Heart right ventricle (tissue), 16 donors: Measurements from ENCODE around the gene PRKN. TPM values are rescaled to one million over a fixed set of nuclear protein-coding genes. Genes with fewer than 3 reads are reported as not detected.

ENCODE experiments used
- ATAC-seq, 8 donors: fragments of 200-7000 bp; cut with Tn5 transposase; one replicate each; pipeline ENCODE4 v1.9.1; 2020; ENCODE audit warnings: mild to moderate bottlenecking in 8 of 8, moderate library complexity in 8 of 8, moderate number of reproducible peaks in 1 of 8
- DNase-seq, 2 donors: peaks; one replicate each; pipeline ENCODE4 v3.0.0-alpha.2; 2020
- H3K27ac ChIP-seq, 10 donors: fragments of 200-600 bp; sonication (generic) in 2 of 10; one replicate each; pipeline versions ENCODE4 v1.5.0 to v1.8.0; 2020 to 2022; ENCODE audit warnings: mild to moderate bottlenecking in 3 of 10
- H3K27me3 ChIP-seq, 7 donors: fragments of 200-600 bp; one replicate each; pipeline ENCODE4 v1.8.0; 2021 to 2022; ENCODE audit warnings: mild to moderate bottlenecking in 2 of 7
- H3K36me3 ChIP-seq, 9 donors: fragments of 200-600 bp; sonication (generic) in 1 of 9; one replicate each; pipeline versions ENCODE4 v1.5.0 to v1.8.0; 2020 to 2022; ENCODE audit warnings: mild to moderate bottlenecking in 2 of 9
- H3K4me1 ChIP-seq, 9 donors: fragments of 200-600 bp; sonication (generic) in 1 of 9; one replicate each; pipeline versions ENCODE4 v1.5.0 to v1.8.0; 2020 to 2022; ENCODE audit warnings: mild to moderate bottlenecking in 4 of 9
- H3K4me3 ChIP-seq, 10 donors: fragments of 200-600 bp; sonication (generic) in 2 of 10; one replicate each; pipeline versions ENCODE4 v1.5.0 to v1.8.0; 2020 to 2022; ENCODE audit warnings: mild to moderate bottlenecking in 7 of 10, moderate library complexity in 2 of 10
- H3K9me3 ChIP-seq, 11 donors: fragments of 200-600 bp in 10 of 11; sonication (generic) in 2 of 11; one replicate each; pipeline versions ENCODE4 v1.5.0 to v1.8.0; 2013 to 2022; ENCODE audit warnings: mild to moderate bottlenecking in 2 of 11, control low read depth in 1 of 11, moderate library complexity in 1 of 11
- CTCF ChIP-seq, 9 donors: fragments of 200-600 bp; sonication (generic) in 2 of 9; IDR thresholded peaks; one replicate each; pipeline versions ENCODE4 v1.5.0 to v1.8.0; 2021 to 2022; ENCODE audit warnings: antibody characterized with exemption in 9 of 9, mild to moderate bottlenecking in 5 of 9, moderate library complexity in 1 of 9
- WGBS, 2 donors: extraction: QIAGEN DNeasy Blood & Tissue Kit; methylation state at CpG; one replicate each; pipeline ENCODE4 v1.1.7; 2013; ENCODE audit warnings: inconsistent platforms in 1 of 2; 5-methylcytosine and 5-hydroxymethylcytosine counted together
- intact Hi-C, 10 donors: fragments of 100-400 bp; cut with DNase I; formaldehyde crosslinking; loops; one replicate each; pipeline versions ENCODE4 v1.11.1 to v1.14.2; 2022
- polyA plus RNA-seq, 2 donors: library from polyadenylated mRNA; stranded (reverse); fragments of 200-250 nt; gene quantifications; one replicate each; pipeline ENCODE4 v1.2.3, GENCODE V29; 2013
- total RNA-seq, 10 donors: library from RNA; stranded (reverse); fragmentation: NEBNext Ultra II Directional in 3 of 10; extraction: Animal tissue kit (Norgen Biotek cat#: 25700) in 3 of 10; gene quantifications; one replicate each; pipeline versions ENCODE4 v1.2.1 to v1.2.4, GENCODE V29; 2021 to 2023
- donor health status: Arrhythmogenic right ventricular cardiomyopathy.
- donor health status: ischemic (EF 13 %, LVEDD 7.1; RV severe dilation, severe dysfunction).
- donor health status: healthy with polysubstance abuse.
- donor health status: DM: no; HTN: yes; CAD: no.
- donor health status: DM: no; HTN: no; CAD: no.
- donor health status: ischemic (EF 25% LVEDD 6.9; RV normal size, moderate dysfunction).
- donor health status: ischemic (EF 25% LVEDD 5.7; RV mildly dilated, moderate dysfunction).
- donor health status: healthy.
- donor health status: DM: yes; HTN: yes; CAD: no.
- donor health status: Ischemic cardiomyopathy.
- donor health status: ischemic (EF 35%, LVEDD 5.7; RV mildly dilated, moderate dysfunction).
- donor health status: nonischemic (EF 11% LVEDD 7.7; RV severe dilation, severe dysfunction).
- donor health status: DM: yes; HTN: yes; CAD: no.
- donor health status: PGD.
- donor health status: ischemic (EF 29% LVEDD 5.4; RV normal size, mild dysfunction).
- donor health status: nonischemic (EF 23%, LVEDD 6.1; RV moderate dilation, normal function).

Gene PRKN
- total and polyA plus RNA-seq, 12 donors = 2.3 to 27.7 (median 26.3) TPM

DNA sequence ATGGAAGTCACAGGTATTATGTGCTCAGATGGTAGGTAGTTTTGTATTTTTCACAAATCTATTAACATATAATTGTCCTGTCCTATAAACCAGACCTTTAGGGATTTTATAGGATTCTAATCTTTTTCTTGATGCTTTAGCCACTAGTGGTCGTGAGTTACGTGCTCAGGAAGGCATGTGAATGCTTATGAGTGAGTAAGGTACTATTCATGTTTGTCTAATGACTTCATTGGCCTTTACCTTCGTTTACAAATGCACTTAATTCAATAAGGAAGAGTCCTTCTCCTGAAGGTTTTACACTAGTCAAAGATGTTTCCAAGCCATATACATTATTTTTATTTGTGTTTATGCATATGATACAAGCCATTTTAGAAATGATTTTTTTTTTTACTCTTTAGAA, 23.2 kb upstream of the PRKN start:
- WGBS, 2 donors = 73 to 75% methylated on average over 3 of the region's 3 CpGs
- no peak for ATAC-seq
- H3K4me1 ChIP-seq = no peaks in the 10 kb centered on the region
- TF ChIP-seq CTCF (IDR thresholded peaks at IDR 0.05) = no peak
- intact Hi-C loops = loop anchor here in 1 of 10 donors (5.0 kb wide), 1 partner anchor 448 kb away; no protein-coding TSS in a partner anchor
- H3K36me3 ChIP-seq = no peaks in the 10 kb centered on the region
- H3K27ac ChIP-seq = no peak overlapping the region
- no peak overlapping the region for H3K4me3 ChIP-seq
- no peaks in the 10 kb centered on the region for H3K27me3 ChIP-seq
- no peak for DNase-seq
- peaks cover 0 to under 1% (median 0%) of the 10 kb centered on the region in 11 donors for H3K9me3 ChIP-seq

DNA sequence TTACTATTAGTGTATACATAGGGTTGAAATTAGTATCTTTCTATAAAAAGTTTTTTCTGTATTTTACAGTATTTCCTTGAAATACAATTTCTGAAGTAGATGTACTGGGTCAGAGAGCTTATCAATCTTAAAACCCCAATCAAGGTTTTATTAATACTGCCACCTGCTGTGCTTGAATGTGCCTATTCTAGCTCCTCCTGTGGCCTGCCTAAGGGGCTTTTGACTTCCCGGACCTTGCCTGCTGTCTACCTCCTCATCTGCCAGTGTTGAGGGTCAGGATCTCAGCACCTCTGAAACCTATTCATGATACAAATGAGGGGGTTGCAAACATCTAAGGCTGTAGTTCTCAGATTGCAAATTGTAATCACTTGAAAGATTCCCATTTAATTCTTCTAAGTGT, 9.4 kb upstream of the PRKN start:
- 20 to 29% methylated on average over 1 of the region's 1 CpG for WGBS, 2 donors
- Histone ChIP-seq H3K27me3 (no peaks in the 10 kb centered on the region), H3K9me3 (no peaks in the 10 kb centered on the region), H3K4me3 (no peak overlapping the region), H3K4me1 (peaks cover 0 to 7% (median 0%) of the 10 kb centered on the region in 9 donors), H3K36me3 (no peaks in the 10 kb centered on the region), H3K27ac (no peak overlapping the region)
- ATAC-seq (peak in 6 of 8 donors; percentile 39 to 72 (median 56)), DNase-seq (no peak)
- intact Hi-C loops = loop anchor here in 5 of 10 donors (5.0 to 10.0 kb wide), 4 partner anchors 290 to 562 kb away; no protein-coding TSS in a partner anchor
- TF ChIP-seq CTCF (IDR thresholded peaks at IDR 0.05) = peak in 7 of 9 donors; percentile 24 to 69 (median 56)

DNA sequence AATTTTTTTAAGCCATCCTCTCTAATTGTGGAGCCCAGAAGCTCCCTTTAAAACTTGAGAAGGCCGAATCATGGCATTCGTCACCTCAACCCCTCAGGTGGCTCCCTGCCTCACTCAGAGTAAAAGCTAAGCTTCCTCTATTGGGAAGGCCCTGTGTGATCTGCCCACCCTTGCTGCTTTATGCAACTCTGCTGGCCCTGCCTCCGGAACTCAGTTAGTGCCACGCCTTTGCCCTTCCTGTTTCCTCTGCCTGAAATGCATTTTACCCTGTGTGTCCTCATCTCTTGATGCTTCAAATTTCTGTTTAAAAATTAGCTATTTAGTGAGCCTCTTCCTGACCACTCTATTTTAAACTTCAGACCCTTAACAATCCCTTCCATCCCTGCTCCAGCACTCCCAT, 5.9 kb upstream of the PRKN start:
- intact Hi-C loops = loop anchor here in 3 of 10 donors (5.0 to 10.0 kb wide), 3 partner anchors 289 to 559 kb away; no protein-coding TSS in a partner anchor
- TF ChIP-seq CTCF (IDR thresholded peaks at IDR 0.05) = no peak
- 69 to 76% methylated on average over 4 of the region's 4 CpGs for WGBS, 2 donors
- Histone ChIP-seq H3K4me1 (peaks cover 0 to 10% (median 0%) of the 10 kb centered on the region in 9 donors), H3K4me3 (no peak overlapping the region), H3K9me3 (peaks cover 0 to 16% (median 8%) of the 10 kb centered on the region in 11 donors), H3K27me3 (no peaks in the 10 kb centered on the region), H3K36me3 (no peaks in the 10 kb centered on the region), H3K27ac (no peak overlapping the region)
- no peak for DNase-seq
- ATAC-seq = peak in 3 of 8 donors; percentile 35 to 55 (median 42)

GRCh38 chr6:162730502-162730901, 2.9 kb upstream of the PRKN start:
- TF ChIP-seq CTCF (IDR thresholded peaks at IDR 0.05) = no peak
- Histone ChIP-seq H3K9me3 (peaks cover 0 to 16% (median 8%) of the 10 kb centered on the region in 11 donors), H3K36me3 (no peaks in the 10 kb centered on the region), H3K27ac (no peak overlapping the region), H3K27me3 (no peaks in the 10 kb centered on the region), H3K4me3 (no peak overlapping the region), H3K4me1 (peaks cover 0 to 16% (median 8%) of the 10 kb centered on the region in 9 donors)
- 98 to 100% methylated on average over 1 of the region's 1 CpG for WGBS, 2 donors
- intact Hi-C loops = loop anchor here in 3 of 10 donors (5.0 to 10.0 kb wide), 3 partner anchors 286 to 556 kb away; no protein-coding TSS in a partner anchor
- ATAC-seq = no peak
- DNase-seq = no peak
